ENCODE results near the gene ELAVL2.

ELAVL2 gene

DNA sequence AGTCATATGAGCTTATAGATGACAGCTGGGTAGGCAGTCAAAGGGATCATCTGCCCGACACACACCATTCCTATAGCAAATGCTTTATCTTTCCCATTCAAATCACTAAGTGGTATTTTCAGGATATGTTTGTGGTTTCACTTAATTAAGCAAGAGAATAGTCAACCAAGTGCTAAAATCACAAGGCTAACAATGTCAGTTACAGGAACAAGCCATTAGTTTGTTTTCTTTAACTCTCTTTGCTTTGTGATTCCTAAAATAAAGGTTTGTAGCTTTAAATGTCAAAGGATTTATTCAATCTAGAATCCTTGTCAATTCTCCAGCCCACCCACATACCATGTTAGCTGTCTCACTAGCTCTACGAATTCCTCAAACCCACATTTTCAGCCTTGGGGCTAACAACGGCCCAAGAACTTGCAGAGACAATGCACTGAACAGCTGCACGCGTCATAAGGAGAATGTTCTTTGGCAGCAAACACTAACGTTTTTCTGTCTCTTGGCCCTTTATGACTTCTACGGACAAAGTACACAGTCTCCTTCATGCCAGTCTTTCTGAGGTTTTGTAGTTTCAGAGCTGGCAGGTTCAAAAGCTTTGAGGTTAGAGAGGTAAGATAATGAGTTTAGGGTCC is 56.6 kb downstream of the ELAVL2 start:
- no peak for DNase-seq (ENCODE audit: low read depth in 2 of 2)

DNA sequence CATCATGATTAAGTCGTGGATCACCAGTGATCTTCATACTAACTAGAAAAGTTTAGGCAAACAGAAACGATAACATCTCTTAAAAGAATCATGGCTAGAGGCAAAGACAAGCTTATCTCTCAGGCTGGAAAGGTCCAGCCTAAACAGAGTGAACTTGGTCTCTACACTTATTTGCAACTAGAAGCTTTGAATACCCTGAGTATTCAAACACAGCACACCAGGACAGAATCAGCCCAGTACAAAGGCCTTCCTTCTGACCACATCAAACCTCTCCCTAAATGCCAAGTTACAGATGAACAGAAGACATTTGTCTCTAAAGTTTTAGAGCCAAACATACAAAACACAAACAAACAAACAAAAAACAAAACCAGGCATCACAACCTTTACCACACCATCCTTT is 57.2 kb downstream of the ELAVL2 start:
- no peak for DNase-seq (ENCODE audit: low read depth in 2 of 2)

DNA sequence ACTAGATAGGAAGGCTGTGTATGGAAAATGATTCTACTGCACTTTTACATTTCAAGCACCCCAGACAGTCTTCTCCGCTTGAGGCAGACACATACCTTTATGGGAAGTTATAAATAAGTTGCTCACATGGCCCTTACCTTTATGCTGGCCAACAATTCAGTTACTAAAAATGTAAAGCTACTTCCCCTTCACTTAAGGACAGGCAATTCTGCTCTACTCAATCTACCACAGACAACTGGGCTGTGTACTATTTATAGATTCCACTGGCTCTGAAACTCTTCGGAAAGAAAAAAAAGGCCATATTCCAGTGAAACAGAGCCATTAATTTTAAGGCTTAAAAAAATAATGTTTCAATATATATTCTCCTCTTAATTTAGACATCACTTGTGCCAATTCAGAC is 59.4 kb downstream of the ELAVL2 start:
- no peak for DNase-seq (ENCODE audit: low read depth in 2 of 2)

DNA sequence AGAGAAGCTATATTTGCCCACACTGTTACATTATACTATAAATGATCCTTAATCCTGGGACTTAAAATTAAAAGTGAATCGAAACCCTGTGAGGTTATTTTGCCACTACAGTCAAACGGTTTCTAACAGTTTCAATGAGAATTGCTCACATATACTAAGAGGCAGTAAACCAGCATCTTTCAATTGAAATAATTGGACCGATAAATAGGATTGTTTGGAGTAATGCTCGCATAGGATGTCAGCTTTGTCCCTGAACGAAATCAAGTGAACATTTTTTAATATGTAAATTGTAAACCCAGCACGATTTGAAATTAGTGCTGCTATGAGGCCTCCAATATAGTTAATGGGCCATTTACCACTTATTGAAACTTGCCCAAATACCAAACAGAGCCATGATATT is 60.5 kb downstream of the ELAVL2 start:
- no peak for DNase-seq (ENCODE audit: low read depth in 2 of 2)

DNA sequence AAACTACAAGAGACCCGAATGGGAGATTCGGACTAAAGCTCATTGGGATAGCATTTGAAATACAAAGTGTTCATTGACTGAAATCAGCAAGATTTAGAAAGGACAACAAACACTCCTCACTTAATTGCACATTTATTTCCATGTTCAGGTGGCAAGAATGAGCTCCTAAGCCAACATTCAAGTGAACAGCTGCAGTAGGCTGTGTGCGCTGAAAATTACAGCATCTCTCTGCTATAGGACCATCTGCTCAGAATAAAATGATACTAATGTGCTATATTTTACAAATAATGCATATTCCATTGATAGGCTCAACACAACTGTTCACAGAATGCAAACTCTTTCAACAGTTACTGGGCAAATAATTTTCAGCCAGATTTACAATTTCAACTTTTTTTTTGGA is 61.8 kb downstream of the ELAVL2 start:
- no peak for DNase-seq (ENCODE audit: low read depth in 2 of 2)

DNA sequence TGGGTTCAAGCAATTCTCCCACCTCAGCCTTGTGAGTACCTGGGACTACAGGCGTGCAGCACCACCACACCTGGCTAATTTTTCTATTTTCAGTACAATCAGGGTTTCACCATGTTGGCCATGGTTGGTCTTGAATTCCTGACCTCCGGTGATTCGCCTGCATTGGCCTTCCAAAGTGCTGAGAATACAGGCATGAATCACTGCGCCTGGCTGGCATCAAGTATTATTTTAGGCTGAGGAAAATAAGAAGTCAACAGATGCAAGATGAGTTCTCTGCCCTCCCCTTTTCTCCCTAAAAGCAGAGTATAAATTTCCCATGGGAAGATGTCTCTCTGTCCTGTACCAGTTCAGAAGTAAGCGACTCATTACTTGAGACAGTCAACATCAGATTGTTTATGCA is 71.5 kb downstream of the ELAVL2 start:
- no peak for DNase-seq (ENCODE audit: low read depth in 2 of 2)

DNA sequence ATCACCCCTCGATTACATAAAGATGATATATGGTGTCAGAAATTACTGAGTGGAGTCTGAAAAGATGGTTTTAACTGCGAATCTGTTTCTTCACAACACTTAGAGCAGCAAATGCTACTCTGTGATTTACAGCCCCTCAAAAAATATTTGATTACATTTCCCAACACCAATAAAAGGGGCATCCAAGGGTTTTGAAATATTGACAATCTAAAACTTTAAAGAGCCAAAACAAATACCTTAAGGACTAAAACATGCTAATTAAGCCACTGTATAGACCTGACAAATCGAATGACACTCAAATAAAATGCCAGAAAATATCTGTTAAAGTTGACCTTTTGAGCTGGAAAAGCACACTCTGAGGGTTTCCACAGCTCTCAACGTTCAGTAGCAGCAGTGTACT is 73.2 kb downstream of the ELAVL2 start:
- no peak for DNase-seq (ENCODE audit: low read depth in 2 of 2)

DNA sequence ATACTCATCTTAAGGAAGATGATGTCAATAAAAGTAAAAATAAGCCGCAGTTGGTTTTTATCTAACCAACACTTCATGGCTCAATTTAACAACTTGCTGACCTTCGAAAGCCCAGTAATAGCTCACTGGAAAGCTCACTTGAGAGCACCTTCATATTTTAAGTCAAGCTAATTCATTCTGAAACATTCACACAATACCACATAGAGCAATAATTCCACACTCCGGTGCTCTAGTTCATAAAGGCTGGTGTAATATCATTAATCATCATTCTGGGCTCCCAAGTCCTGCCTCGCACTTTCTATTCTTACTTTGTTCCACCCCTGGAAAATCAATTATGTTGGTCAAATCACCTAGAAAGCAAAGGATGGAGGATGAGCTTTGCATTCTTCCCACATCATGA is 74.4 kb downstream of the ELAVL2 start:
- DNase-seq (ENCODE audit: low read depth in 2 of 2): no peak

DNA sequence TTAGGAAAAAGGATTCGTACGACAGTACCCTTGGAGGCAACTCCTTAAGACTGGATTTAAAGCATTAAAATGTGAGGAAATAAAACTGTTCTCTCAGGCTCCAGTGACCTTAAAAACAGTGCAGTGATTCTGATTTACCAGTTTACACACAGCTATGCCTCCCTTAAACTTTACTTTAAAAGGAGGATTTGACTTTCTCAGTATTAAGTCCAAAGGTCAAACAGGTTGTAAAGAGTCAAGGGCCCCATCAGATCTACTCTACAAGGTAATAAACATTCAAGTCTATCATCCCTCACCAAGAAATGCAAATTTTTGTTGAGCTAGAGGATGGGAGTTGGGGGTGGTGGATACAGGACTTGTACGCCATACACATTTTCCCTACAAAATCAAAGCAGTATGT is 75.2 kb downstream of the ELAVL2 start:
- no peak for DNase-seq (ENCODE audit: low read depth in 2 of 2)

DNA sequence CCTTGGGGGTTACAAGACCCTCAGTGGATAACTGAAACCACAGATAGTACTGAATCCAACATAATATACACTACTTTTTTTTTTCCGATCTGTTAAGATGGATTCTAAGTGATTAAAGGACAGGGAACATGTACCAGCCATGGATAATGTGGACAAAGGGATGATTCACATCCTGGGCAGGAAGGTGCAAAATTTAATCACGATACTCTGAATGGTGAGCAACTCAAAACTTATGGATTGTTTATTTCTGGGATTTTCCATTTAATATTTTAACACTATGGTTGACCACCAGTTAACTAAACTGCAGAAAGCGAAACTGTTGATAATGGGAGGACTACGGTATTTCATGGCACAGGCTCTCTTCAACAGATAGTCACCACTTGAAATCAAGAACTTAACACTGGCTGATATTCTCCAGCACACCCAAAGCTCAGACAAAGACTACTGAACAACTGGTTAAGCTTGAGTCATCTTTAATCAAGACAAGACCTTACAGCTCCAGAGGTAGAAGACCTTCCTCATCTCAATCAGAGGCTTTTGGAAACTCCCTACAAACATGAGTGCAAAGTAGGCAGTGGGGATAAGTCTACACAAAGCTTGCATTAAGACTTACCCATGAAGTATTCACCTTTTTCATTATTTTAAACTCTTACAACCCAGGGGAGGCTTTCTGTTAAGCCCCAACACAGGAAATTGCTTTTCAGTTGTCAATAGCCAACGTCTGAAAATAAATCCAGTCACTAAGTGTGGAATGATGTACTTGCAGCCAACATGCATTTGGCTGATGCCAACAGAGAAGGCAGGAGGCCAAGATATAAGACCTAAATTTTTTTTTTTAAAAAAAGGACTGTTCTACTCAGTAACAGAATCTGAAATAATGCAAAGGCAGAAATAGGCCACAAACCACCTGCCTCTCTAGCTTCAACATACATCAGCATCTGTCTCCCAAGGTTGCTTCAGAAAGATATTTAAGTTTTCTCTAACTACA is 78.7 kb downstream of the ELAVL2 start:
- DNase-seq (ENCODE audit: low read depth in 2 of 2): no peak

DNA sequence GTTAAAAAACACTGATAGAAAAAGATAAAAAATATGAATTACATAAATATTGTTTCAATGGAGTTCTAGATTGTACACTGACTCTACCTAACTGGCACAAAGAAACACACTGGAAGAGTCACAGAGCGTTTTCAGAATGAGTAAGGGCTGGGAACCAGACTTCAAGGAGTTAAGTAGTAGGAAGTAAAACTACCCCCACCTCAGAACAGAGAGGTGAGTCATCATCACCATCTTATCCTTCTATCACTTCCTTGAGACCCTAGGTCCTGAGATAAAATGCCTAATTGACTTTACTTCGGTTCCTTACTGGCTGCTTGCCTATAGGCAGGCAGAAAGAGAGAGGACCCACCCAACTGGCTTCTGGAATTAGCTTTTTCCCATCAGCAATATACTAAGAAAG is 79.7 kb downstream of the ELAVL2 start:
- DNase-seq (ENCODE audit: low read depth in 2 of 2): no peak

DNA sequence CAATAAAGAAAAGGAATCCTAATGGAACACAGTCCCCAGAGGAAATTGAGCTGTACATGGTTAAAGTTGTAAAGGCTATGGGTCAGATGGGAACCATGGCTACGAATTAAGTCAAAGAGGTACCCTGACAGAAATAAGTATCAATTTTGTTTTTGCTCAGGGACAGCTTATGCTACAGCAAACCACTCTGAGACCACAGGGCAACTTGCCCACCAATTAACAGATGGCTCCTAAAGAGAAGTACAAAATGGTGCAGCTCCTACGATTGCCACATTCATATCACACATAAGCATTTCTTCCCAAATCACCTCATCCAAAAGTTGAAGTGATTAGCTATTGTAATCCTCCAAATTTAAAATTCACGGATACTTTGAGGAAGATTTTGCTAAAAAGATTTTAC is 83.0 kb downstream of the ELAVL2 start:
- DNase-seq (ENCODE audit: low read depth in 2 of 2): no peak

DNA sequence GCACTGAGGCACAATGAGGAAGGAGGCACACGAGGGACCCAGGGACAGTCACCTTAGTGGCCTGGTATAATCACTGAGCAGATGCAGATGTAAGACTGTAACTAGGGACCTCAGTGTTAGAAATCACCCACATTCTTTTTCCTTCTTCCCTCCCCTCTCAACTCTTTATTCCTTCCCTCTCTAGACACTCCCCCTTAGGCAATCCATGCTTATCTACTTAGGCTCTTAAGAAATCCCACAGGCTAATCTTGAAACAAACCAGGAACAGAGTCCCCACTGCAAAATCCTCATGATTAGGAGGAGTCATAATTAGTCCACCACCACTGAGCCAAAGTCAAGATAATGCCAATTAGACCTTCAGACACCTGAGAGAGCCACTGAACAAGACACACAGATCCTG is 84.7 kb downstream of the ELAVL2 start:
- no peak for DNase-seq (ENCODE audit: low read depth in 2 of 2)

DNA sequence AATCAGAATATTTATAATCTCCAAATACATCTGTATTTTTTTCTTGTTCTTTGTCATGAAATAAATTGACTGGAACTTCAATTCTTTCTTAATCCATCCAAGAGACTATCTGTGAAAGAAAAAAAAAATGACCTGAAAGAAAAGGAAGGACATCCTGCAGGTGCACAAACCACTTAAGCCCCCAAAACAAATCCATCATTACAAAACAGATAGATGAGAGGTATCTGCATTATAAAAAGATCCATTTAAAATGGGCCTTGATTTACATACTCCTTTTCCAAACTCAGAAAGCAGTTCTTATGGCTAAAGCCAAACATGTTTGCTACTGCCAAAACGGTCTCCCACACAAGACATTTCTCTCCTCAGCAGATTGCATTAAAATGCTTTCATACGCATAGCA is 85.5 kb downstream of the ELAVL2 start:
- no peak for DNase-seq (ENCODE audit: low read depth in 2 of 2)

DNA sequence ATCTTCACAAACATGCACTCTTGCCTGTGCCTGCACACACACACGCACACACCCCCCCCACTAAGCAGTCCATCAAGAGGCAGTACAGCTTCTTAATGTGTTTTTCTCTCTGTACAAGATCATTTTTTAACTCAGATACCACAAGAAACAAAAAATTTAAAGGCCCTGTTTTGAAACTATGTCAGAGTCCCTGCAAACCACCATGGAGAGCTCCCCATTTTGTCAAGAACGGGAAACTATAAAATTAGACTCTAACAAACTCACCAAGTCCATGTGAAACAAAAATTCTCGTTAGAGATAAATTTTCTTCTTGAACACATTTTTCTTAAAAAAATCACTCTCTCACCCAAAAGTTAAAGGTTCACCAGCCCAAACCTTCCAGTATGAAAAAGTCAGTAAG is 86.3 kb downstream of the ELAVL2 start:
- DNase-seq (ENCODE audit: low read depth in 2 of 2): no peak

DNA sequence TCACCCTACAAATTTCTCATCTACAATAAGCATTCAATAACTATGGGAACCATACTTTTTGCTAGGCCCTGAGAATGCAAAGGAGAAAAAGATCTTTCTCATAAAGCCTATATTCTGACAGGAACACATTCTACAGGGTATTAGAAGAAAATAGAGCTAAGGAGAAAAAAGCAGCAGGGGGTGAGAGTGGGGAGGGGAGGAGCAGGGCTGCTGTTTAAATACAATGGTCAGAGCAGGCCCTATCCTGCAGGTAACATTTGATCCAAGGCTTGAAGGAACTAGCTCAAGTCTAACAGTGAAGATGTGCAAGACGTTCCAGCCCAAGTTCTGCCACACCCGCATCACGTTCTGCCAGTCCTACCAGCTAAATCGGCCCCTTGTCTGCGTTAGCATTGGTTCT is 89.7 kb downstream of the ELAVL2 start:
- DNase-seq (ENCODE audit: low read depth in 2 of 2): no peak

DNA sequence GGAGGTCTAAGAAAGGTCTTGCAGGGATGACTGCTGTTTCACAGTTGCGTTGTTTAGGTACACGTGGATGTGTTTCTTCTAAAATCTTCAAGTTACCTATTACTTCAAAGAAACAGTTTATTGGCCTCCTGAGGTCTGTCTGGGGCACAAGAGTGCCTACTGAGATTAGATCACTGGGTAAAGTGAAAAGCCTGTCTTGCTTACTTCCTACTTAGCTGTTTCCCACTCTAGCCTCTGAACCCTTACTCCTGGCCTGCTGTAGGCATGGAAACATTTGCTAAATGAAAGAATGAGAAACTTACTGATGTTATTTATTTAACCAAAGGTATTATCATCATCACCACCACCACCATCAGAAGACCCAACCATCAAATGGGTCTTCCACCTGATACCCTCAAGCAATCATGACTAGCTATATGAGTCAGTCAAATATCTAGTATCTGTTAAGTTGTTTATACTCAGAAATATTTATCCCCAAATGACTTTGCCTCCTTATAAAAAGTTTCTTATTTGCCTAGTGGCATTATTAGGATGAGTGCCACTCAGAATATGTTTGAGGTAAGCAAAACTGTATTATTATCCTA is 92.5 kb downstream of the ELAVL2 start:
- DNase-seq (ENCODE audit: low read depth in 2 of 2): no peak

DNA sequence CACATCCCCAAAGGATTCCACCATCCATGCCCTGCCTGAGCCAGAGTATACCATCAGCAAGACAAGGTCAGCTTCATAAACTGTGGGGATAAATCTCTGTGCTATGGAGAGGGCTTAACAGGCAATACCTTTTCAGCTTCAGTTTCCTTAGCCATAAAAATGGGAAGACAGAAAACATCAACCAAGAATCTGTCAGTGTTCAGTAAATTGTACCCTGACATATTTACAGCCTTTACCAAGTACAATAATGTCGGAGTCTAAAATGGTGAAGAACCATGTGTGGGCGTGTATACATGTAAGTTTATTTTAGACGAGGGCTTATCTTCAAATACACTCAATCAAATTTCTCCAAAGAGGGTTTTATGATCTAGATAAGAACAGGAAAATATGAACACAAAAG is 94.7 kb downstream of the ELAVL2 start:
- no peak for DNase-seq (ENCODE audit: low read depth in 2 of 2)

DNA sequence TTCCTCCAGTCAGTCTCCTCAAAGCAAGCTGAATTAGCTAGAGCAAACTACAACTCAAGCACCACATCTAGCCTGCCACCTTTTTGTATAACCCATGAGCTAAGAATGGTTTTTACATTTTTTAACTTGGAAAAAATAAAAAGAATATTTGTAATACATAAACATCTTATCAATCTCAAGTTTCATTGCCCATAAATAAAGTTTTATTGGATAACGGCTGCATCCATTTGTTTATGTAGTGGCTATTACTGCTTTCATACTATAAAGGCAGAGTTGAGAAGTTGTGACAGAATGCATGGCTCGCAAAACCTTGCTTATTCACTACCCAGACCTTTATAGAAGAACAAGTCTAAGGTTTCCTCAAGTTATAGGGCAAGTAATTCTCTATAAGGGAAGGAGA is 95.7 kb downstream of the ELAVL2 start:
- no peak for DNase-seq (ENCODE audit: low read depth in 2 of 2)

DNA sequence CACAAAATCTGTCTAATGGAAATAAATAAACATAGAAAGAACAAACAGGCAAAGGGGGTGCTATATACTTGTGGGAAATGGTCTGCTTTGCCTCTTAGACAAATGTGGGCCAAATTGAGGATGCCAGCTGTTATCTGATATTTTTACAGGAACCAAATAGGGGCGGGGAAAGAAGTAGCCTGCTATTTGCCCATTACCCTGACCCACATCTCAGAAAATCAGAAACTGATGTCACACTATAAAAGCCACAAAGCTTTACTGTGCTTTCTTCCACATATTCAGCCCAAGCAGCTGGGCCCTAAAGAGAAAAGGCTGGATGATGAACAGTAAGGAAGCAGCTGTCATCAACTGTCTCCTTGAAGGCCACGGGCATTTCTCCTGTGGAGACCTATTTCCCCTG is 97.3 kb downstream of the ELAVL2 start:
- DNase-seq (ENCODE audit: low read depth in 2 of 2): no peak

DNA sequence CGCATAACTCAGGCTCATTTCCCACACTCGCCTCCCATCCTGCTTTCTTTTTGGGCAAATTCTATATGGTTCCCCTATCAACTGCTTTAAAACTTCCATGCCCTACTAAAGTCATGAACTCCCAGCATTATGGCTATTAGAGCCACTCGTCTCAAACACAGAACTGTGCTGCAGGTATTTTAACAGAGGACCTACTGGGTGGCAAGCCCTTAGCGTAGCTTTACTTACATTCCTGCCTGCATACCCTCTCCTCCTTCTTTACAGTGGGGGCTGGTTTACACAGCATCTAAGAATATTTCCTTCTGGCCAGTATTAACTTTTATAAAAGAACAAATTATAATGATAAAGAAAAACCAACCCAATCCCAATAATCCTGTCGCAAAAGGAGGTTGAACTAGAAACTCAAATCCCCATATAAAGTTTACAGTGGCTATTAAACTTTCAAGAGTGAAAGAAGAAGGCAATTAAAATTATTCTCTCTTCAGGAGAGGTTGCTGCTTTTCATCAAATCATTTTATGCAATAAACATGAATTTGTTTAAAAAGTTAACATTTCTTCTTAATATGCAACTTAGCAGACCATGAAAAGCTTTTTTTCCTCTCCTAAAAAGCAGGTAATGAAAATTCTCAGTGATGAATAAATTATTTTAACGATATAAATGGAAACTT is 100.6 kb downstream of the ELAVL2 start:
- no peak for DNase-seq (ENCODE audit: low read depth in 2 of 2)

DNA sequence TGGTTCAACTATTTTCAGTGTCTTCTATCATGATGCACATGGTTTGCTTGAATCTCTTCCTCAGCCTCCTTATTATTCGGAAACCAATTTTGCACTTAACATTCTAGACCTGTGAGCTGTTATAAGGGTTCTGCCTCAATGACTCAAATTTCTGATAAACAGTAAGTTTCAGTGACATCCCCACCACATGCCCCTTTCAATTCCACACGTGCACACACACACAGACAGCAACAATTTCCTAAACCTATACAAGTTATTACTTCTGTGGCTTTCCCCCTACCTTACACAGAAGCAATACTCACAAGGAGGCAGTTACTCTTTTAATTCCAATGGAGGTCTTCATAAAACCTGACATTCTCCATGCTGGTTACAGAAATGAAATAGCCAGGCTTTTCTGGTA is 102.4 kb downstream of the ELAVL2 start:
- no peak for DNase-seq (ENCODE audit: low read depth in 2 of 2)
